ENCODE measurements around the gene ATP1A1.

- TF ChIP-seq CTCF (IDR thresholded peaks at IDR 0.05) = no peak
- TF ChIP-seq POLR2A (IDR thresholded peaks at IDR 0.05) = no peak
These were observed 72.5 kb downstream of the ATP1A1 start for GRCh38 chr1:116445534-116445933.
